Spleen (tissue), 11 donors: Measurements from ENCODE around the gene FAM221B. TPM values are rescaled to one million over a fixed set of nuclear protein-coding genes. Genes with fewer than 3 reads are reported as not detected.

Source experiments
- DNase-seq: peaks from one replicate; pipeline ENCODE4 v3.0.0-alpha.2; 2020
- H3K27ac ChIP-seq, 8 donors: fragments of 200-600 bp; sonication (generic) in 7 of 8; 1 replicate in 4 of 8; 2 replicates in 4 of 8; pipeline versions ENCODE4 v1.5.0 to v1.8.0; 2016 to 2021; ENCODE audit warnings: inconsistent platforms in 4 of 8, mild to moderate bottlenecking in 4 of 8, moderate library complexity in 1 of 8
- H3K27me3 ChIP-seq, 7 donors: fragments of 200-600 bp; sonication (generic) in 6 of 7; replicated peaks in 1 of 7; 1 replicate in 4 of 7; 2 replicates in 3 of 7; pipeline versions ENCODE4 v1.5.0 to v1.8.0; 2016 to 2021; ENCODE audit warnings: inconsistent platforms in 3 of 7, mild to moderate bottlenecking in 1 of 7
- H3K36me3 ChIP-seq, 6 donors: fragments of 200-600 bp; sonication (generic) in 5 of 6; 1 replicate in 4 of 6; 2 replicates in 2 of 6; pipeline versions ENCODE4 v1.5.0 to v1.8.0; 2016 to 2021; ENCODE audit warnings: inconsistent platforms in 2 of 6
- H3K4me1 ChIP-seq, 6 donors: fragments of 200-600 bp; sonication (generic) in 5 of 6; 1 replicate in 3 of 6; 2 replicates in 3 of 6; pipeline versions ENCODE4 v1.5.0 to v1.8.0; 2016 to 2021; ENCODE audit warnings: inconsistent platforms in 3 of 6
- H3K4me3 ChIP-seq, 8 donors: fragments of 200-600 bp; sonication (generic) in 7 of 8; 1 replicate in 4 of 8; 2 replicates in 4 of 8; pipeline versions ENCODE4 v1.5.0 to v1.8.0; 2016 to 2021; ENCODE audit warnings: inconsistent platforms in 4 of 8, mild to moderate bottlenecking in 4 of 8, moderate library complexity in 2 of 8
- H3K9me3 ChIP-seq, 8 donors: fragments of 200-600 bp; sonication (generic) in 7 of 8; 1 replicate in 4 of 8; 2 replicates in 4 of 8; pipeline versions ENCODE4 v1.5.0 to v1.8.0; 2016 to 2021; ENCODE audit warnings: inconsistent platforms in 4 of 8
- POLR2A ChIP-seq, 3 donors: fragments of 450-650 bp; IDR thresholded peaks; one replicate each; pipeline ENCODE4 v1.5.1; 2017; ENCODE audit warnings: antibody characterized with exemption in 3 of 3, mild to moderate bottlenecking in 1 of 3
- POLR2AphosphoS5 ChIP-seq, 3 donors: sonication (generic); formaldehyde crosslinking; IDR thresholded peaks; one replicate each; pipeline ENCODE4 v1.5.1; 2017; ENCODE audit warnings: antibody characterized with exemption in 3 of 3
- WGBS, 5 donors: extraction: QIAGEN DNeasy Blood & Tissue Kit in 3 of 5; methylation state at CpG; one replicate each; pipeline versions ENCODE4 v1.1.5 to v1.1.7; 2013 to 2018; 5-methylcytosine and 5-hydroxymethylcytosine counted together
- intact Hi-C: fragments of 100-400 bp; cut with DNase I; formaldehyde crosslinking; loops from one replicate; pipeline ENCODE4 v1.15.0; 2023; ENCODE audit warnings: low total_unique reads
- polyA plus RNA-seq, 3 donors: library from polyadenylated mRNA; stranded (reverse); fragments of 200-250 nt; gene quantifications; one replicate each; pipeline ENCODE4 v1.2.1, GENCODE V29; 2013
- total RNA-seq, 7 donors: library from RNA; depleted of rRNA in 3 of 7; stranded (reverse); fragments of >200 nt in 3 of 7; fragmentation: NEBNext Ultra II Directional in 4 of 7; extraction: Animal tissue kit (Norgen Biotek cat#: 25700) in 4 of 7; gene quantifications; one replicate each; pipeline versions ENCODE4 v1.1.0 to v1.2.1, GENCODE V29; 2016 to 2021
- TF ChIP-seq, protein P1 (sequence below), 11 experiments: fragments of 200-600 bp in 7 of 11; fragments of 450-650 bp in 4 of 11; sonication (generic) in 4 of 11; IDR thresholded peaks in 8 of 11; conservative IDR thresholded peaks in 3 of 11; 1 replicate in 7 of 11; 2 replicates in 4 of 11; pipeline versions ENCODE4 v1.4.0 to v1.8.0; 2016 to 2021; ENCODE audit warnings: antibody characterized with exemption in 11 of 11, inconsistent platforms in 4 of 11, mild to moderate bottlenecking in 1 of 11
- donor health status: healthy with polysubstance abuse.
- donor health status: DM: no; HTN: no; CAD: no; lungs with moderate emphysema.
- donor health status: DM: no; HTN: no; CAD: no.
- donor health status: Bipolar disorder and iron deficiency.
- donor health status: healthy.
- donor health status: DM: no; HTN: no; CAD: no.
- donor health status: DM: yes; HTN: yes; CAD: no.

The FAM221B gene
- total and polyA plus RNA-seq, 10 donors = not detected

DNA sequence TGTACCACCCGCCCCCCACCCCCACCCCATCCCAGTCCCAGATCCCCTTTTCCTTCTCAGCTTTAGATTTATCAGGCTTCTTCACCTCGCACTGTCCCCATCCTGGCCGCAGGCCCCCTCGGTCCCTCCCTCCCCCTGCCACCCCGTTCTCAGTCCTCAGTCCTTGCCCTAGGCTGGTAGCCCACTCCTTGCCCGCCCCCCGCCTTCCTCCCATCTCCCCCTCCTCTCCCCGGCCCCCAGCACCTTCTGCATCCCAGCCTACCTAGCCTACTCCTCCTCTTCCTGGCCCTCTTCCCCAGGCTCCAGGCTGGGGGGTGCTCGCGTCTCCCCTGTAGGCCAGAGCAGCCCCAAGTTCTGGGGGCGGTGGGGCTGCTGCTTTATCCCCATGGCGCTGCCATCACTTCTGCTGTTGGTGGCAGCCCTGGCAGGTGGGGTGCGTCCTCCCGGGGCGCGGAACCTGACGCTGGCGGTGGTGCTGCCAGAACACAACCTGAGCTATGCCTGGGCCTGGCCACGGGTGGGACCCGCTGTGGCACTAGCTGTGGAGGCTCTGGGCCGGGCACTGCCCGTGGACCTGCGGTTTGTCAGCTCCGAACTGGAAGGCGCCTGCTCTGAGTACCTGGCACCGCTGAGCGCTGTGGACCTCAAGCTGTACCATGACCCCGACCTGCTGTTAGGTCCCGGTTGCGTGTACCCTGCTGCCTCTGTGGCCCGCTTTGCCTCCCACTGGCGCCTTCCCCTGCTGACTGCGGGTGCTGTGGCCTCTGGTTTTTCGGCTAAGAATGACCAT lies 36.3 kb downstream of the FAM221B start:
- no peak for DNase-seq

GRCh38 chr9:35791297-35791921 lies 37.1 kb downstream of the FAM221B start, which contains the start of gene NPR2:
Gene NPR2, plus strand, starts transcription at chr9:35791591. Its CDS starts 818 bp downstream, at chr9:35792409.
- Histone ChIP-seq H3K27me3 (peaks cover 0 to 12% (median 0%) of the 10 kb centered on the region in 7 donors), H3K27ac (peak within 1 kb of the TSS in 5 of 8 donors; percentile 25 to 60 (median 34)), H3K4me3 (peak within 1 kb of the TSS in 5 of 8 donors; percentile 17 to 62 (median 32)), H3K9me3 (no peaks in the 10 kb centered on the region), H3K36me3 (peaks cover 0 to 29% (median 3%) of the 10 kb centered on the region in 6 donors), H3K4me1 (peaks cover 7 to 22% (median 14%) of the 10 kb centered on the region in 6 donors)
- intact Hi-C loops = loop anchor here (2.0 kb wide), 1 partner anchor 91 kb away; no protein-coding TSS in a partner anchor
- 9 to 74% (median 23%) methylated on average over 47 to 64 of the region's 64 CpGs for WGBS, 5 donors
- TF ChIP-seq POLR2A (IDR thresholded peaks at IDR 0.05) (no peak), POLR2AphosphoS5 (IDR thresholded peaks at IDR 0.05) (peak in 1 of 3 donors; percentile 17)
- TF ChIP-seq, protein P1, sequence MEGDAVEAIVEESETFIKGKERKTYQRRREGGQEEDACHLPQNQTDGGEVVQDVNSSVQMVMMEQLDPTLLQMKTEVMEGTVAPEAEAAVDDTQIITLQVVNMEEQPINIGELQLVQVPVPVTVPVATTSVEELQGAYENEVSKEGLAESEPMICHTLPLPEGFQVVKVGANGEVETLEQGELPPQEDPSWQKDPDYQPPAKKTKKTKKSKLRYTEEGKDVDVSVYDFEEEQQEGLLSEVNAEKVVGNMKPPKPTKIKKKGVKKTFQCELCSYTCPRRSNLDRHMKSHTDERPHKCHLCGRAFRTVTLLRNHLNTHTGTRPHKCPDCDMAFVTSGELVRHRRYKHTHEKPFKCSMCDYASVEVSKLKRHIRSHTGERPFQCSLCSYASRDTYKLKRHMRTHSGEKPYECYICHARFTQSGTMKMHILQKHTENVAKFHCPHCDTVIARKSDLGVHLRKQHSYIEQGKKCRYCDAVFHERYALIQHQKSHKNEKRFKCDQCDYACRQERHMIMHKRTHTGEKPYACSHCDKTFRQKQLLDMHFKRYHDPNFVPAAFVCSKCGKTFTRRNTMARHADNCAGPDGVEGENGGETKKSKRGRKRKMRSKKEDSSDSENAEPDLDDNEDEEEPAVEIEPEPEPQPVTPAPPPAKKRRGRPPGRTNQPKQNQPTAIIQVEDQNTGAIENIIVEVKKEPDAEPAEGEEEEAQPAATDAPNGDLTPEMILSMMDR (IDR thresholded peaks at IDR 0.05 in 8 of 11, conservative IDR thresholded peaks at IDR 0.05 in 3 of 11) = peak in 1 of 11 experiments; percentile 29
- no peak for DNase-seq

More for the DNA sequence above, 36.3 kb downstream of the FAM221B start:
- peak overlapping the region in 4 of 8 donors; percentile 17 to 62 (median 34) for H3K4me3 ChIP-seq
- H3K4me1 ChIP-seq = peaks cover 7 to 22% (median 14%) of the 10 kb centered on the region in 6 donors
- intact Hi-C loops = no loop called here
- no peaks in the 10 kb centered on the region for H3K9me3 ChIP-seq
- WGBS, 5 donors = 86 to 96% (median 93%) methylated on average over 22 to 34 of the region's 34 CpGs
- peaks cover 0 to 12% (median 0%) of the 10 kb centered on the region in 7 donors for H3K27me3 ChIP-seq
- peaks cover 0 to 21% (median 1%) of the 10 kb centered on the region in 6 donors for H3K36me3 ChIP-seq
- peak overlapping the region in 2 of 8 donors; percentile 58 to 60 for H3K27ac ChIP-seq
- TF ChIP-seq, protein P1 (IDR thresholded peaks at IDR 0.05 in 8 of 11, conservative IDR thresholded peaks at IDR 0.05 in 3 of 11) = no peak
- no peak for TF ChIP-seq POLR2AphosphoS5 (IDR thresholded peaks at IDR 0.05)
- no peak for TF ChIP-seq POLR2A (IDR thresholded peaks at IDR 0.05)

GRCh38 chr9:35790385-35791296 lies 37.9 kb downstream of the FAM221B start:
- Histone ChIP-seq H3K9me3 (no peaks in the 10 kb centered on the region), H3K27ac (peak overlapping the region in 5 of 8 donors; percentile 25 to 60 (median 34)), H3K4me3 (peak overlapping the region in 3 of 8 donors; percentile 32 to 62 (median 44)), H3K27me3 (peaks cover 0 to 12% (median 0%) of the 10 kb centered on the region in 7 donors), H3K36me3 (peaks cover 0 to 35% (median 3%) of the 10 kb centered on the region in 6 donors), H3K4me1 (peaks cover 7 to 22% (median 14%) of the 10 kb centered on the region in 6 donors)
- intact Hi-C loops = loop anchor here (2.0 kb wide), 1 partner anchor 92 kb away; no protein-coding TSS in a partner anchor
- 51 to 66% (median 56%) methylated on average over 37 of the region's 37 CpGs for WGBS, 5 donors
- no peak for DNase-seq
- TF ChIP-seq POLR2AphosphoS5 (IDR thresholded peaks at IDR 0.05) (peak in 1 of 3 donors; percentile 13), POLR2A (IDR thresholded peaks at IDR 0.05) (no peak)
- TF ChIP-seq, protein P1 (IDR thresholded peaks at IDR 0.05 in 8 of 11, conservative IDR thresholded peaks at IDR 0.05 in 3 of 11) = peak; percentile 65 to 95 (median 82)
